OCI-LY3 (cell line): ENCODE data around the gene RBM33.

Source experiments
- CTCF ChIP-seq: fragments of 200-600, 300-600 bp; sonication (generic); IDR thresholded peaks from 2 replicates; pipeline ENCODE4 v1.5.1; 2014; ENCODE audit warnings: antibody characterized with exemption, low read length, low read depth
- EZH2phosphoT487 ChIP-seq: fragments of 200-600 bp; shearing (Covaris generic); IDR thresholded peaks from 2 replicates; pipeline ENCODE4 v1.6.1; 2018; ENCODE audit warnings: antibody characterized with exemption, mixed run types, low read depth

- no peak for TF ChIP-seq EZH2phosphoT487
- TF ChIP-seq CTCF = no peak
Observed at GRCh38 chr7:155647734-155648133, 3.3 kb downstream of the RBM33 start.
